ENCODE results near the gene XK.

DNA sequence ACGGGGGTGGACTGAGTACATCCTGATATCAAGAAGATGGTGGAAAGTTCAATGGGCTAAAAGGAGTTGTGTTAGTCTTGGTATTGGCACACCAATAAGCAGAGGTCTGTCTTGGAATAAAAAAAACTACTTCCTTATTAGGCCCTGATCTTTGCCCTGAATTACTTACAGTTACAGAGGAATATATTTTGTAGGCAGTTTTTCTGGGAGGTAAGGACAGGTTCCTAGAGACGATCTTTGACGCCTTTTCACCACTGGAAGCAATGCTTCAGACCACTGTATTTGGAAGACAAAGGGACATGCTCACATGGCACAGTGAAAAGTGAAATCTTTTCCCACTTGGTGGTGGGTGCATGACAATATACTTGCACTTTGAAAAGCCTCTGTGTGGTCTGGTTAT lies 618 bp upstream of the XK start:
- TF ChIP-seq, protein P1, sequence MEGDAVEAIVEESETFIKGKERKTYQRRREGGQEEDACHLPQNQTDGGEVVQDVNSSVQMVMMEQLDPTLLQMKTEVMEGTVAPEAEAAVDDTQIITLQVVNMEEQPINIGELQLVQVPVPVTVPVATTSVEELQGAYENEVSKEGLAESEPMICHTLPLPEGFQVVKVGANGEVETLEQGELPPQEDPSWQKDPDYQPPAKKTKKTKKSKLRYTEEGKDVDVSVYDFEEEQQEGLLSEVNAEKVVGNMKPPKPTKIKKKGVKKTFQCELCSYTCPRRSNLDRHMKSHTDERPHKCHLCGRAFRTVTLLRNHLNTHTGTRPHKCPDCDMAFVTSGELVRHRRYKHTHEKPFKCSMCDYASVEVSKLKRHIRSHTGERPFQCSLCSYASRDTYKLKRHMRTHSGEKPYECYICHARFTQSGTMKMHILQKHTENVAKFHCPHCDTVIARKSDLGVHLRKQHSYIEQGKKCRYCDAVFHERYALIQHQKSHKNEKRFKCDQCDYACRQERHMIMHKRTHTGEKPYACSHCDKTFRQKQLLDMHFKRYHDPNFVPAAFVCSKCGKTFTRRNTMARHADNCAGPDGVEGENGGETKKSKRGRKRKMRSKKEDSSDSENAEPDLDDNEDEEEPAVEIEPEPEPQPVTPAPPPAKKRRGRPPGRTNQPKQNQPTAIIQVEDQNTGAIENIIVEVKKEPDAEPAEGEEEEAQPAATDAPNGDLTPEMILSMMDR (IDR thresholded peaks at IDR 0.05; ENCODE audit: insufficient read depth, low read length, poor library complexity, severe bottlenecking), result no peak
- no peak for TF ChIP-seq EZH2phosphoT487 (conservative IDR thresholded peaks at IDR 0.05; ENCODE audit: low read length)

All from SU-DHL-6 (cell line).